Suprapubic skin (tissue), 4 donors: Measurements from ENCODE around the gene RCAN3. TPM values are rescaled to one million over a fixed set of nuclear protein-coding genes. Genes with fewer than 3 reads are reported as not detected.

Experiments
- DNase-seq, 2 donors: peaks; one replicate each; pipeline ENCODE4 v3.0.0-alpha.2; 2019; ENCODE audit warnings: low spot score in 2 of 2
- H3K27ac ChIP-seq: fragments of 200-600 bp; sonication (generic); one replicate; pipeline ENCODE4 v1.5.1; 2019
- H3K27me3 ChIP-seq: fragments of 200-600 bp; sonication (generic); one replicate; pipeline ENCODE4 v1.5.1; 2019
- H3K36me3 ChIP-seq: fragments of 200-600 bp; sonication (generic); one replicate; pipeline ENCODE4 v1.5.1; 2019
- H3K4me1 ChIP-seq: fragments of 200-600 bp; sonication (generic); one replicate; pipeline ENCODE4 v1.5.1; 2019
- H3K4me3 ChIP-seq: fragments of 200-600 bp; sonication (generic); one replicate; pipeline ENCODE4 v1.5.1; 2019; ENCODE audit warnings: mild to moderate bottlenecking
- H3K9me3 ChIP-seq: fragments of 200-600 bp; sonication (generic); one replicate; pipeline ENCODE4 v1.5.1; 2019
- EP300 ChIP-seq: sonication (generic); formaldehyde crosslinking; IDR thresholded peaks from one replicate; pipeline ENCODE4 v1.6.1; 2017; ENCODE audit warnings: antibody characterized with exemption
- POLR2A ChIP-seq, 2 donors: fragments of 450-650 bp; IDR thresholded peaks; one replicate each; pipeline ENCODE4 v1.6.1; 2017; ENCODE audit warnings: antibody characterized with exemption in 2 of 2, mild to moderate bottlenecking in 2 of 2, moderate library complexity in 2 of 2
- POLR2AphosphoS5 ChIP-seq, 3 donors: sonication (generic); formaldehyde crosslinking; IDR thresholded peaks; one replicate each; pipeline ENCODE4 v1.6.1; 2017; ENCODE audit warnings: antibody characterized with exemption in 3 of 3
- WGBS: methylation state at CpG from one replicate; pipeline ENCODE4 v1.1.5; 2018; 5-methylcytosine and 5-hydroxymethylcytosine counted together
- total RNA-seq, 4 donors: library from RNA; depleted of rRNA; stranded (reverse); fragments of >200 nt; gene quantifications; one replicate each; pipeline ENCODE4 v1.1.0, GENCODE V29; 2016
- TF ChIP-seq, protein P1 (sequence below), 2 donors: fragments of 200-600 bp in 1 of 2; fragments of 450-650 bp in 1 of 2; sonication (generic) in 1 of 2; IDR thresholded peaks; one replicate each; pipeline ENCODE4 v1.5.1; 2016 to 2019; ENCODE audit warnings: antibody characterized with exemption in 2 of 2, mild to moderate bottlenecking in 1 of 2, moderate library complexity in 1 of 2

Gene RCAN3
- total RNA-seq, 4 donors from 2014 or later, result 27.0 to 29.8 (median 27.5) TPM

DNA sequence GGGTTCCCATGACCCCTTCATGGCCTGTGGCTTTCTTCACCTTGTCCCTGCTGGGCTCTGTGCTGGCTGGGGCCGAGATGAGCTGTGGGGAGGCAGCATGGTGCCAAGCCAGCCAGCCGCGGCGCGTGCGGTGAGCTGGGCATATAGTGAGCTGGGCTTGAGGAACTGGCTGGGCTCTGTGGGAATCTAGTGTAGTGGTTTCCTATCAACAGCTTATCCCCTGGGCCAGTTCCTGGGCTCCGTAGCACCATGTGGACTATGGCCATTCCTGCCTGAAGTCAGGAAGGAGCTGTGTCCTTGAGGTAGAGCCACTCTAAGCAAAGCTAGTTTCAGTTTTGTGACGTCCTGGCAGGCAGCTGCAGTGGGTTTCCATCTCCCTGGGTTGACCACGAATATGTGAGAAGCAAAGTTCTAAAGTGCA is 55.1 kb downstream of the RCAN3 start:
- no peak for DNase-seq
- H3K27ac ChIP-seq, result no peak overlapping the region
- H3K4me3 ChIP-seq, result no peak overlapping the region
- no peaks in the 10 kb centered on the region for H3K9me3 ChIP-seq
- peaks cover 33% of the 10 kb centered on the region for H3K27me3 ChIP-seq
- H3K36me3 ChIP-seq, result no peaks in the 10 kb centered on the region
- TF ChIP-seq POLR2A (IDR thresholded peaks at IDR 0.05) (no peak), POLR2AphosphoS5 (IDR thresholded peaks at IDR 0.05) (no peak), EP300 (no peak)
- TF ChIP-seq, protein P1, sequence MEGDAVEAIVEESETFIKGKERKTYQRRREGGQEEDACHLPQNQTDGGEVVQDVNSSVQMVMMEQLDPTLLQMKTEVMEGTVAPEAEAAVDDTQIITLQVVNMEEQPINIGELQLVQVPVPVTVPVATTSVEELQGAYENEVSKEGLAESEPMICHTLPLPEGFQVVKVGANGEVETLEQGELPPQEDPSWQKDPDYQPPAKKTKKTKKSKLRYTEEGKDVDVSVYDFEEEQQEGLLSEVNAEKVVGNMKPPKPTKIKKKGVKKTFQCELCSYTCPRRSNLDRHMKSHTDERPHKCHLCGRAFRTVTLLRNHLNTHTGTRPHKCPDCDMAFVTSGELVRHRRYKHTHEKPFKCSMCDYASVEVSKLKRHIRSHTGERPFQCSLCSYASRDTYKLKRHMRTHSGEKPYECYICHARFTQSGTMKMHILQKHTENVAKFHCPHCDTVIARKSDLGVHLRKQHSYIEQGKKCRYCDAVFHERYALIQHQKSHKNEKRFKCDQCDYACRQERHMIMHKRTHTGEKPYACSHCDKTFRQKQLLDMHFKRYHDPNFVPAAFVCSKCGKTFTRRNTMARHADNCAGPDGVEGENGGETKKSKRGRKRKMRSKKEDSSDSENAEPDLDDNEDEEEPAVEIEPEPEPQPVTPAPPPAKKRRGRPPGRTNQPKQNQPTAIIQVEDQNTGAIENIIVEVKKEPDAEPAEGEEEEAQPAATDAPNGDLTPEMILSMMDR (IDR thresholded peaks at IDR 0.05), result no peak
- WGBS, result 67% methylated on average over 2 of the region's 9 CpGs
- H3K4me1 ChIP-seq, result peaks cover 12% of the 10 kb centered on the region

- TF ChIP-seq POLR2AphosphoS5 (IDR thresholded peaks at IDR 0.05), result no peak
- TF ChIP-seq EP300, result no peak
- no peak for TF ChIP-seq POLR2A (IDR thresholded peaks at IDR 0.05)
- TF ChIP-seq, protein P1 (IDR thresholded peaks at IDR 0.05), result no peak
- DNase-seq, result no peak
- peaks cover 33% of the 10 kb centered on the region for H3K27me3 ChIP-seq
- no peak overlapping the region for H3K27ac ChIP-seq
- 88% methylated on average over 7 of the region's 7 CpGs for WGBS
- H3K36me3 ChIP-seq, result no peaks in the 10 kb centered on the region
- H3K4me1 ChIP-seq, result peaks cover 12% of the 10 kb centered on the region
- H3K4me3 ChIP-seq, result no peak overlapping the region
- H3K9me3 ChIP-seq, result no peaks in the 10 kb centered on the region
Measured at GRCh38 chr1:24558455-24558854, 55.8 kb downstream of the RCAN3 start.

DNA sequence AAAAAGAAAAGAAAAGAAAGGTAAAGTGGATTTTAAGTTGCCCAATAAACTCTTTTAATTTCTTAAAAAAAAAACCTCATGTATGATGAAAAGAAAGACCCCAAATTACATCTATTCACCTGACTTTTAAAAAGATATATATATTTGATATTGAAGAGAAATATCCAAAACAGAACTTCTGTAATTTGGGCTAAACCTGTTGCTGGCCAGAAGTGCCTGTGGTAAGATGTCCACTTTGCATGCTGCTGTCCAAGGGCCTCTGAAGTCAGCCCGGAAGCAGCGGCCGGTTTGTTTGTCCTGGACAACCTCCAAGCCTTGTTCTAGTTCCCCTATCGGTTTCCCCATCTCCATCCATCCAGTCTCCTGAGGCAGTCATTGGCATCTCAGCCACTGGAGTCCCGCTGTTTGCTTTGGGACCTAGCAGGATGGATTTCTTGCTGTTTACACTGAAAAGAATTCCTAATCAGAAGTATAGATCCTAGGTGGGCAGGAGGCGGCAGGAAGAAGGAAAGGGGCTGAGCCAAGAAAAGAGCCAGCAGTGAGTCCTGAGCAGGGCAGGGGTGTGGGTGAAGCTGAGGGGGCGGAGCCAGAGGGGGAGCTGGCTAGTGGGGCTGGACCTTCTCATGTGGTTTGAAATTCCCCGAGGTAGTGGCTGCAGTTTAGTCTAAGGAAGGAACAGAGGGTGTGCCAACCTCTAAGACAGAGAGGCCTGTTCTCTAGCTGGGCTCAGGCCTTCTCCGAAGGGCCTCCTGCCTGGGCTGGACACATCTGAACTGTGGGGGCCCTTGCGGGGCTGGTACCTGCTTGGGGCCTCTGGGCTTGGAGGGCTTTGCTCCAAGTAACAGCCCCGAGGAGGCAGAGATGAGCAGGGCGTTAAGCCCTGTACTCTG is 56.5 kb downstream of the RCAN3 start:
- TF ChIP-seq POLR2A (IDR thresholded peaks at IDR 0.05) (no peak), EP300 (no peak)
- TF ChIP-seq, protein P1 (IDR thresholded peaks at IDR 0.05), result no peak
- Histone ChIP-seq H3K4me1 (peaks cover 12% of the 10 kb centered on the region), H3K27ac (no peak overlapping the region), H3K9me3 (no peaks in the 10 kb centered on the region), H3K27me3 (peaks cover 33% of the 10 kb centered on the region), H3K4me3 (no peak overlapping the region), H3K36me3 (no peaks in the 10 kb centered on the region)
- 58% methylated on average over 11 of the region's 12 CpGs for WGBS
- no peak for DNase-seq

DNA sequence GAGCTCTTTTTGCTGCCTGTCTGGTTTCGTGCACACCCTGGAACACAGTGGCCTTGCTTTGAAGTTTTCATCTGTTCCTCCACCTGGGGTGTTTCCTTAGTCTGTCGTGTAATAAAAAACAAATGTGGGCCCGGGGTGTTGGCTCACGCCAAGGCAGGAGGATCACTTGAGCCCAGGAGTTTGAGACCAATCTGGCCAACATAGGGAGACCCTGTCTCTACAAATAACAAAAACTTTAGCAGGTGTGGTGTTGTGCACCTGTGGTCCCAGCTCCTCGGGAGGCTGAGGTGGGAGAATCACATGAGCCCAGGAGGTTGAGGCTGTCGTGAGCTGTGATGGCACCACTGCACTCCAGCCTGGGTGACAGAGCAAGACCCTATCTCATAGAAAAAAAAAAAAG is 57.7 kb downstream of the RCAN3 start:
- Histone ChIP-seq H3K27me3 (peaks cover 30% of the 10 kb centered on the region), H3K4me1 (peaks cover 12% of the 10 kb centered on the region), H3K27ac (no peak overlapping the region), H3K9me3 (no peaks in the 10 kb centered on the region), H3K36me3 (no peaks in the 10 kb centered on the region), H3K4me3 (no peak overlapping the region)
- 67% methylated on average over 6 of the region's 6 CpGs for WGBS
- no peak for DNase-seq
- TF ChIP-seq, protein P1 (IDR thresholded peaks at IDR 0.05), result no peak
- TF ChIP-seq POLR2AphosphoS5 (IDR thresholded peaks at IDR 0.05) (no peak), EP300 (no peak), POLR2A (IDR thresholded peaks at IDR 0.05) (no peak)

GRCh38 chr1:24562625-24563024 is 60.0 kb downstream of the RCAN3 start:
- TF ChIP-seq EP300 (no peak), POLR2A (IDR thresholded peaks at IDR 0.05) (no peak), POLR2AphosphoS5 (IDR thresholded peaks at IDR 0.05) (no peak)
- TF ChIP-seq, protein P1 (IDR thresholded peaks at IDR 0.05), result no peak
- H3K27me3 ChIP-seq, result peaks cover 11% of the 10 kb centered on the region
- no peaks in the 10 kb centered on the region for H3K9me3 ChIP-seq
- peaks cover 4% of the 10 kb centered on the region for H3K4me1 ChIP-seq
- DNase-seq, result no peak
- no peak overlapping the region for H3K27ac ChIP-seq
- no peaks in the 10 kb centered on the region for H3K36me3 ChIP-seq
- H3K4me3 ChIP-seq, result no peak overlapping the region
